Measurements from ENCODE around the gene MAP6. TPM values are rescaled to one million over a fixed set of nuclear protein-coding genes. Genes with fewer than 3 reads are reported as not detected.

Gene MAP6
- total and polyA plus RNA-seq, 2 of the 13 experiments (the other 11 are each of a cell fraction or from before 2014, with no cell fraction given), result 0.04 TPM; not detected in 1

GRCh38 chr11:75632962-75633361 lies 35.9 kb downstream of the MAP6 start (continued):
- TF ChIP-seq HOMEZ (CRISPR knock-in tag; IDR thresholded peaks at IDR 0.05; ENCODE audit: low read depth) (no peak), ZFY (CRISPR knock-in tag; IDR thresholded peaks at IDR 0.05) (no peak), ATM (IDR thresholded peaks at IDR 0.05; ENCODE audit: borderline replicate concordance) (no peak), MLX (CRISPR knock-in tag; IDR thresholded peaks at IDR 0.05) (no peak), MNT (IDR thresholded peaks at IDR 0.05) (no peak), BRD4 (CRISPR knock-in tag; IDR thresholded peaks at IDR 0.05) (no peak), PATZ1 (CRISPR knock-in tag; IDR thresholded peaks at IDR 0.05) (no peak), TFDP2 (CRISPR knock-in tag; IDR thresholded peaks at IDR 0.05) (no peak), SALL2 (CRISPR knock-in tag; IDR thresholded peaks at IDR 0.05) (no peak)
